ENCODE data around the gene SIX1. TPM values are rescaled to one million over a fixed set of nuclear protein-coding genes. Genes with fewer than 3 reads are reported as not detected.

The SIX1 gene
- total RNA-seq, 1 donor from 2014 or later, result 5.3 TPM

- no peak for TF ChIP-seq CTCF (IDR thresholded peaks at IDR 0.05; ENCODE audit: insufficient read depth, low read length, severe bottlenecking)
- peak overlapping the region; percentile 87 for H3K4me3 ChIP-seq (ENCODE audit: low read depth, low read length)
Observed at GRCh38 chr14:60646226-60646818, 3.0 kb downstream of the SIX1 start.

GRCh38 chr14:60645126-60645741, 4.0 kb downstream of the SIX1 start:
- peak; percentile 42 for DNase-seq (ENCODE audit: low read depth)
- FAIRE-seq, result no peak
- H3K27me3 ChIP-seq (ENCODE audit: control insufficient read depth, insufficient read depth, low read length), result no peaks in the 10 kb centered on the region
- H3K4me3 ChIP-seq (ENCODE audit: low read depth, low read length), result no peak overlapping the region
- TF ChIP-seq CTCF (IDR thresholded peaks at IDR 0.05; ENCODE audit: insufficient read depth, low read length, severe bottlenecking), result no peak
- H3K36me3 ChIP-seq (ENCODE audit: control insufficient read depth, insufficient read depth, low read length), result peaks cover 2% of the 10 kb centered on the region

More at GRCh38 chr14:60646226-60646818, 3.0 kb downstream of the SIX1 start:
- DNase-seq (ENCODE audit: low read depth) (peak; percentile 46), FAIRE-seq (no peak)
- Histone ChIP-seq H3K27me3 (ENCODE audit: control insufficient read depth, insufficient read depth, low read length) (no peaks in the 10 kb centered on the region), H3K36me3 (ENCODE audit: control insufficient read depth, insufficient read depth, low read length) (peaks cover 2% of the 10 kb centered on the region)

- Histone ChIP-seq H3K36me3 (ENCODE audit: control insufficient read depth, insufficient read depth, low read length) (peaks cover 2% of the 10 kb centered on the region), H3K4me3 (ENCODE audit: low read depth, low read length) (no peak overlapping the region), H3K27me3 (ENCODE audit: control insufficient read depth, insufficient read depth, low read length) (no peaks in the 10 kb centered on the region)
- FAIRE-seq, result no peak
- no peak for TF ChIP-seq CTCF (IDR thresholded peaks at IDR 0.05; ENCODE audit: insufficient read depth, low read length, severe bottlenecking)
- DNase-seq (ENCODE audit: low read depth), result peak; percentile 26
Observed at GRCh38 chr14:60644666-60645065, 4.6 kb downstream of the SIX1 start.

- H3K36me3 ChIP-seq (ENCODE audit: control insufficient read depth, insufficient read depth, low read length), result peaks cover 2% of the 10 kb centered on the region
- peak; percentile 27 for DNase-seq (ENCODE audit: low read depth)
- no peaks in the 10 kb centered on the region for H3K27me3 ChIP-seq (ENCODE audit: control insufficient read depth, insufficient read depth, low read length)
- no peak for FAIRE-seq
- no peak overlapping the region for H3K4me3 ChIP-seq (ENCODE audit: low read depth, low read length)
- no peak for TF ChIP-seq CTCF (IDR thresholded peaks at IDR 0.05; ENCODE audit: insufficient read depth, low read length, severe bottlenecking)
Observed at GRCh38 chr14:60643463-60644314, 5.6 kb downstream of the SIX1 start.

DNA sequence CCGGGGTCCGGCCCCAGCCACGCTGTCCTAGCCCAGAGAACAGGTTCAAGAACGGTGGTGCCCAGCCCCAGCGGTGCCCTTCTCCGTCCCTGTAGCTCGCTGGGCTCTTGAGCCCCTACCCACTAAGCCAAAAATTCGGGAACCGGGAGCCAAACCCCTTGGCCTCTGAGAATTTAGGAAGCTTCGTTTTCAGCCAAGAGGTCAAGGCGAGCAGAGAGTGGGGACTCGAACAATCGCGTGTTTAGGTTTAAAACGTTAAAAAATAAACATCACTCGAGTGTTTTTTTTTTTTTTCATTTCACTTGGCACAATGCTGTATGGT, 6.2 kb downstream of the SIX1 start:
- DNase-seq (ENCODE audit: low read depth), result no peak
- H3K27me3 ChIP-seq (ENCODE audit: control insufficient read depth, insufficient read depth, low read length), result no peaks in the 10 kb centered on the region
- no peak for TF ChIP-seq CTCF (IDR thresholded peaks at IDR 0.05; ENCODE audit: insufficient read depth, low read length, severe bottlenecking)
- no peak for FAIRE-seq
- no peak overlapping the region for H3K4me3 ChIP-seq (ENCODE audit: low read depth, low read length)
- H3K36me3 ChIP-seq (ENCODE audit: control insufficient read depth, insufficient read depth, low read length), result peaks cover 2% of the 10 kb centered on the region
